ENCODE measurements around the gene FIBIN.

Gene FIBIN

DNA sequence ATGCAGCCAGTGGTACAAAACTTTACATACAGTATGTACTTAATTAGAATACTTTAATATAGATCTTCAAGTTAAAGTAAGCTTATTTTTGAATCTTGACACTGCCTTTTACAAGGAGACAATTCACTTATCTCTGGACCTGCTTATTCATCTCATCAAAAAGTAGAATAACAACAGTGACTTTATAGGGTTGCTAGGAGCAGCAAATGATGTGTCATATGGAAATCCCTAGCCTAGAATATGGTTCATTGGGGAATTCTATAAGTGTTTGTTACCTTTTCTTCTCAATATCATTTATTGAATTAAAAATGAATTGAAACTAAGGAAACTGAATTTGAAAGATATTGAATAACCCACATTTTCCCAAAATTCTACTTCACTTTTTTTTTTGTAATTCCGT, 45.0 kb upstream of the FIBIN start:
- no peak for DNase-seq (ENCODE audit: extremely low spot score)
- no peak for TF ChIP-seq FOXA1 (IDR thresholded peaks at IDR 0.05)
- no peak for TF ChIP-seq NFRKB (IDR thresholded peaks at IDR 0.05)
- no peak for TF ChIP-seq LEF1 (IDR thresholded peaks at IDR 0.05; ENCODE audit: borderline replicate concordance)
- TF ChIP-seq TARDBP (IDR thresholded peaks at IDR 0.05), result no peak
- no peak for TF ChIP-seq PKNOX1 (IDR thresholded peaks at IDR 0.05)
- no peak for TF ChIP-seq ELF4 (IDR thresholded peaks at IDR 0.05)
- no peak for TF ChIP-seq FOXM1 (IDR thresholded peaks at IDR 0.05; ENCODE audit: borderline replicate concordance)
- no peak for TF ChIP-seq FOXK2 (IDR thresholded peaks at IDR 0.05)
- ChIA-PET CTCF (no interaction called here), POLR2A (no interaction called here)

- no peak for DNase-seq (ENCODE audit: extremely low spot score)
- CTCF ChIA-PET, result no interaction called here
- TF ChIP-seq ELF4 (IDR thresholded peaks at IDR 0.05), result no peak
- no peak for TF ChIP-seq BHLHE40 (IDR thresholded peaks at IDR 0.05; ENCODE audit: borderline replicate concordance)
- no peak for TF ChIP-seq SP1 (IDR thresholded peaks at IDR 0.05)
- no peak for TF ChIP-seq PKNOX1 (IDR thresholded peaks at IDR 0.05)
- no peak for TF ChIP-seq LEF1 (IDR thresholded peaks at IDR 0.05; ENCODE audit: borderline replicate concordance)
- no peak for TF ChIP-seq HDGF (IDR thresholded peaks at IDR 0.05; ENCODE audit: borderline replicate concordance)
- TF ChIP-seq FOXM1 (IDR thresholded peaks at IDR 0.05; ENCODE audit: borderline replicate concordance), result no peak
- TF ChIP-seq FOXA1 (IDR thresholded peaks at IDR 0.05), result no peak
- POLR2A ChIA-PET, result no interaction called here
Measured at GRCh38 chr11:26949846-26950245, 44.1 kb upstream of the FIBIN start.

- TF ChIP-seq ARNT (IDR thresholded peaks at IDR 0.05) (no peak), FOXK2 (IDR thresholded peaks at IDR 0.05) (no peak), TARDBP (IDR thresholded peaks at IDR 0.05) (no peak), FOXA1 (IDR thresholded peaks at IDR 0.05) (no peak), NFRKB (IDR thresholded peaks at IDR 0.05) (no peak), SP1 (IDR thresholded peaks at IDR 0.05) (no peak), BHLHE40 (IDR thresholded peaks at IDR 0.05; ENCODE audit: borderline replicate concordance) (no peak), PKNOX1 (IDR thresholded peaks at IDR 0.05) (no peak), FOXM1 (IDR thresholded peaks at IDR 0.05; ENCODE audit: borderline replicate concordance) (no peak), CTBP1 (IDR thresholded peaks at IDR 0.05; ENCODE audit: borderline replicate concordance) (no peak)
- ChIA-PET CTCF (no interaction called here), POLR2A (no interaction called here)
- no peak for DNase-seq (ENCODE audit: extremely low spot score)
Measured at GRCh38 chr11:26950260-26950719, 43.6 kb upstream of the FIBIN start.

- POLR2A ChIA-PET, result no interaction called here
- CTCF ChIA-PET, result no interaction called here
- TF ChIP-seq PKNOX1 (IDR thresholded peaks at IDR 0.05) (no peak), TARDBP (IDR thresholded peaks at IDR 0.05) (no peak), CTBP1 (IDR thresholded peaks at IDR 0.05; ENCODE audit: borderline replicate concordance) (no peak), FOXK2 (IDR thresholded peaks at IDR 0.05) (no peak), SUZ12 (IDR thresholded peaks at IDR 0.05) (no peak), SP1 (IDR thresholded peaks at IDR 0.05) (no peak), NFRKB (IDR thresholded peaks at IDR 0.05) (no peak), ARNT (IDR thresholded peaks at IDR 0.05) (no peak), ELF4 (IDR thresholded peaks at IDR 0.05) (no peak), ZNF384 (IDR thresholded peaks at IDR 0.05) (no peak), LEF1 (IDR thresholded peaks at IDR 0.05; ENCODE audit: borderline replicate concordance) (no peak), L3MBTL2 (conservative IDR thresholded peaks at IDR 0.05) (no peak), HDGF (IDR thresholded peaks at IDR 0.05; ENCODE audit: borderline replicate concordance) (no peak), FOXA1 (IDR thresholded peaks at IDR 0.05) (no peak)
- DNase-seq (ENCODE audit: extremely low spot score), result no peak
Measured at GRCh38 chr11:26951809-26952515, 42.0 kb upstream of the FIBIN start.

DNA sequence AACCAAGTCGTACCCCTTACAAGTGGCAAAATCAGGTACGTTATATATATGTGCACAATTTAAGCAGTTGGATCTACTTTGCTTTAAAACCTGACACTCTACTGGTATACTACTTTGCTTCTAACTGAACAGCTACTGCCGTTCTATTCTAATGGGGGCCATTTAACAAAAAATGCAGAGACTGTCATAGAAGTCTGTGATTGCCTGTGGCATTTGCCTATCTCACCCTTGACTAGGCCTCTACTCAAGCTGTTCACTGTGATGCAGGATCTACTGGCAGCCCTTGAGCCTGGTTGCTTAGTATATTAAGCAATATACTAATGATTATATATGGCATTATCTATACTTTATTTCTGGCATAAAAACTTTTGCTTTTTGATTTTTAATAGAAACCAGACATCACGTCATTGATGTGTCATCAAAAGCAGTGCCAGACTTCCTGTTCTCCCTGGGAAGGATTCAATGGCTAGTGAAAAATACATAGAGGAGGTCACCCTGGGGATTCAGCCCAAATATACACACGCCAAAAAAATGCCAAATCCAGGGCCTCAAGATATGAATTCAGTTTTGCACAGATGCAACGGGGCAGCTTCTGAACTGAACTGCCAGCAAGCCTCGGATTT, 40.0 kb upstream of the FIBIN start:
- CTCF ChIA-PET, result no interaction called here
- TF ChIP-seq L3MBTL2 (conservative IDR thresholded peaks at IDR 0.05) (no peak), SUZ12 (IDR thresholded peaks at IDR 0.05) (no peak), PKNOX1 (IDR thresholded peaks at IDR 0.05) (no peak), LEF1 (IDR thresholded peaks at IDR 0.05; ENCODE audit: borderline replicate concordance) (no peak), FOXA1 (IDR thresholded peaks at IDR 0.05) (no peak), ZNF384 (IDR thresholded peaks at IDR 0.05) (no peak), ARNT (IDR thresholded peaks at IDR 0.05) (no peak), FOXM1 (IDR thresholded peaks at IDR 0.05; ENCODE audit: borderline replicate concordance) (no peak), HDGF (IDR thresholded peaks at IDR 0.05; ENCODE audit: borderline replicate concordance) (no peak), CTBP1 (IDR thresholded peaks at IDR 0.05; ENCODE audit: borderline replicate concordance) (no peak), ELF4 (IDR thresholded peaks at IDR 0.05) (no peak), TARDBP (IDR thresholded peaks at IDR 0.05) (no peak), NFRKB (IDR thresholded peaks at IDR 0.05) (no peak), FOXK2 (IDR thresholded peaks at IDR 0.05) (no peak), SP1 (IDR thresholded peaks at IDR 0.05) (no peak), BHLHE40 (IDR thresholded peaks at IDR 0.05; ENCODE audit: borderline replicate concordance) (no peak)
- no peak for DNase-seq (ENCODE audit: extremely low spot score)
- POLR2A ChIA-PET, result no interaction called here

All from HEK293T (cell line).